HK-2 (cell line): ENCODE data around the gene SGCD.

Experiments
- DNase-seq: peaks from one replicate; pipeline ENCODE4 v3.0.0-alpha.2; 2018; ENCODE audit not compliant: unreplicated experiment

The SGCD gene

DNA sequence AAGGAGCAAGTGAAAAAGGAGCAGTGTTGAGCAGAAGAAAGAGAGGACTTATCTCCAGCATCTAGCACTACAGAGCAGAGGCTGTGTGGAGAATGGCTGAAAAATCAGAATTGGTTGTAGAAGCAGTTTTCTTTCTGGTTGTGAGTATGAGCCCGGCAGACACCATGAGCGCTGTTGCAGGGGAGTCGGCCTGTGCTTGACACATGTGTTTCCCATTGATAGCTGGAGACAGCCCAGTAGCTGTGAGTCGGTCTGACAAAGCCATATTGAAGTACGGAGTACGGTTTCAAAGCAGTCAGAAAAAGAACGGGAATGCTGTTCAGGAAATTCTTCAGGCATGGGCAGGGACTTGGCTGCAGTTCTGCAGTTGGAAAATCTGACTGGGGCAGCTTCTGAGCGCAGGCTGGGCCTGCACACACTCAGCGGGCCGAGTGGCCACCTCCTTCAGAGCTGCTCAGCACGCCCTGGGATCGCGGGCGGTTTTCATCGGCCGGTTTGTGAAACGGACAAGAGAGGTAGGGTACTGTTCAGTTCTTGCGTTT, at the start of gene SGCD:
Gene SGCD, plus strand, starts transcription at position 447 of the 542 bp plus-strand sequence.
- DNase-seq, result no peak

DNA sequence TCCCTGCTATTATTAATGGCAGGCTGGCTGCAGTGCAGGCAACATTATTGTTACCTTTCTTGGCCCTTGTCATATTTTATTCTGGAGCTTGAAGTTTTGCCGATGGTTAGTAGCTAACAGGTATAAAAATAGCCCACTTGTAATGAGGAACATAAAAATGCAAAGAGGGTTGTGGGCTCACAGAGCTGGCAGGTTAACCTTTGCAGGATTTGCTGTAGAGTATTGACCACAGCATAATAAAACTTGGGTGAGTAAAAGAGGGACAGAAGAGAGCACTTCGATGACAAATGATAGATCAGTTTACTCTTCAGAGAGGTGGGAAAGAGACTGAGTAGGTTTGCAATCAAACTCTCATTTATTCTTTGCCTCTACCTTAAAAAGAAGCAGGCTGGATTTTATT, 49.7 kb upstream of the SGCD start:
- no peak for DNase-seq

DNA sequence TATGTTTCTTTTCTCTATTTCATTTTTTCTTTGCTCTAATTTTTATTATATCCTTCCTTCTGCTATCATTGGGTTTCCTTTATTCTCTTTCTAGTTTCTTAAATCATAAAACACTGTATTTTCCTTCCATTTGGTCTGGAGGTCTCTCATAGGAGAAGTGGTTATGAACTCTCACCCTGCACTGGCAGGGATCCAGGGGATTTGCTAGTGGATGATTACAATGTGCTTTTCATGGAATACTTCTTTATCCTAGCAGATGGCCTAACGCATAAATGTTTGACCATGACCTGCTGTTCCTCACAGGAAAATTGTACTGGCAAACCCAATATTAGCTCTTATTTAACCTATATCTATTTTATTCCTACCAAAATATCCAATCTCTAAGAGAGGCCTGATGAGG, 31.5 kb upstream of the SGCD start:
- no peak for DNase-seq

DNA sequence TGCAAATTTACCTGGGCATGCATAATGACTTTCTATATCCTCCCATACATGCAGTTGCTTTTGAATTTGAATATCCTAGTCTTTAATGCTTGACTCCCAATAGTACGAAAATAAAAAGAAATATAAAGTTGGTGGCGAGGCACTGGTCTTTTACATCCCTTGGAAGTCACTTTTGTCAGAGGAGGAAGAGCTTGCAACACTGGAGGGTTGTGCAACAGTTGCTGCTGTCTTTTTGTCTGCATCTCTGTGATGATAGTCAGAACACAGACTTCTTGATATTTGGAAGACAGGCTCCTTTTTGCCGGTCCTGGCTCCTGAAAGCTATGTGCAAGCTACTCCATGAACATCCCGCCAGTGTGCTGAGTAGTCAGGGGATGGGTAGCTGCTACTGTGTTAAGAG, 16.8 kb upstream of the SGCD start:
- DNase-seq, result no peak

DNA sequence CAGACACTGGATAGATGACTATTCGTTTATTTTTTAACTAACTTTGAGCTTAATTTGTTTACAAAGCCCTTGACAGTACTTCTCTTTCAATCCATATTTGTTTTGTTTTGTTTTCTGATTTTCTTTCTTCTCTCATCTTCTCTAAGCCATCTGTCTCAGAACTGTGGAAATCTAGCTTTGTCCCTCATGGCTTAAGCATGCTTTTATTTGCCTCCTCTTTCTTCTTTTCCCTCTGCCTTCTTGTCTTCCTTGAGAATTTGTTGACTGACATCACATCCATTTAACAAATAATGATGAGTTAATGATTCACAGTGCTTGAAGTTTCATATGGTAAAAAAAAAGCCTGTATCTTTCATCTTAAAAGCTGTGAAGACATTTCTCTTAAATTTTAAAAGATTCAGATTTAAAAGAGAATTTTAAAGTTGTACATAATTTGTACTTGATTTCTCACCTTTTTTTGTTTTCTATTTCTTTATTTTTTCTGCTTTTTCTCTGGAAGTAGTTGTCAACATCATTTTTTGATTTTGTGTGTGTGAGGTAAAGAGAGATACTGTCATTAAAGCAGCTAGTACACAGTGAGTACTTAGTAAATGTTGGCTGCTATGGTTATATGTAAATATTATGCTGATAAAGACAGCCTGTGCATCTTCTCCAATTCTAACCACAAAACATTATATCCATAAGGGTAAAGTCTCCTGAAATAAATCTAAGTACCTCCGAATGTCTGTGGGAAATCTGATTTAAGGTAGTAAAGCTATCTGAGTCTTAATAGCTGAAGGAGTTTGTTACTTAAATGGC, 13.9 kb upstream of the SGCD start:
- DNase-seq, result no peak

DNA sequence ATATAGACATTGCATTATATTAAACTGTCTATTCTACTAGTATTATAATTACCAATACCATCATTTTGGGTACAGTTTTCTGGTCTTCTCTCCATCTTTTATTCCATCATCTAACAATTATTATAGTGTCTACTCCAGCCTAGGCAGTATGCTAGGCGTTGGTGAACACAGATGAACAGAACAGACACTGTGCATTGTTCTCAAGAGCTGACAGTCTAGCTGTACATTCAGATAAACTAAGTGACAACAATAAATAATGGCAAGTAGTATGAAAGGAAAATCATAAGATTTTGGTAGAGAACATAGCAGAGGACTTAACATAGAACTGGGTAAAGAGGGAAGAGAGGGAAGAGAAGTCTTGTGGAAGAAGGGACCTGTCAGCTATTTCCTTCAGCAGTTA, 12.5 kb upstream of the SGCD start:
- no peak for DNase-seq

DNA sequence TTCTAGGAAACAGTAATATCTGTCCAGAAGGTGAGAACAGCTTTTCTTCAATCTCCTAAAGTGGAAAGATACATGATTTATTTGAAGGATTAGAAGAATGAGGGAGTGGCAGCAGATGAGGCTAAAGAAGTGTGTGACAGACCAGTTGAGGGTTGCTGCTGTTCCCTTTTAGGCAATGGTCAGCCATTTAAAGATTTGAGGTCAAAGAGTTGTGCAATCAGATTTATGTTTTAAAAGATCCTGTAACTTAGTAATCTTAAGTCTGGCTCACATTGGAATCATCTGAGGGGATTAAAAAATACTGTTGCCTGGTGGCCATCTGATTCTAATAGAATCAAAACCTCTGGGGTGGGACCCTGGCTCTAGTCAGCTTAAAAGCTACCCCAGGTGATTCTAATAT, 4.3 kb upstream of the SGCD start:
- DNase-seq, result no peak

DNA sequence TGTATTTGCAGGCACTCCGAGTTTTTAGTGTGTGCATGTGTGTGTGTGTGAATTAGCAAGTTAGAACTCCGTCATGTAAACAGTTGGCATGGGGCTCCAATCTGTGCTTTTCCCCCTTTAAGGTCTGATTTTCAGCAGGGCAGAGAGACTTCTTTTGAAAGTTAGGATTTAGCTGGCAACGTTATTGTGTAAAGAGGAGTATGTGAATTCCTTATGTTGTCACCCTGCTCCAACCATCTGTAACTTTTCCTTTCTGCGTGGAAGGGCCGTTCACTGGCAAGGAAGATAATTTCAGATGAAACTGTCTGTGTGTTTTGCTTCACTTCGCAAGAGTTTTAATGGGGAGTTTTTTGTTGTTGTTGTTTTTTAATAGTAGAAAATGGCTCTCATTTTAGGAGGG, 332 bp downstream of the SGCD start:
- no peak for DNase-seq

DNA sequence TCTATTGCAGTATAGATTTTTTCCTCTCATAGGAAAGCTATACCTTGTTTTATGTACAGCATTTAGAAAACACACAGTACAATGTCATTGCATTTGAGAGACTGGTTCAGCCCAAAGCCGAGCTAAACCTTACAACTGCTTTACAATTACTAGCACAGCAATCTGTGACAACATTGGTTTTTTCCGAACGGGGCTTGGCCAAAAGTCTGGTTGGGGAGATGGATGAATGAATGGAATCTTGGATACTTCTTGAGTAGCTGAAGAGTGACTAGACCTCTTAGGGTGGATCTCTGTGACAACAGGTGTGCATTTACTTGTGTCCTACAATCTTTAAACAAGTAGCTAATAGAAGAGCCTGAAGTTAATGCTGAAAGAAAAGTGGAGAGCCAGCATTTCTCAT, 1.2 kb downstream of the SGCD start:
- DNase-seq, result no peak

DNA sequence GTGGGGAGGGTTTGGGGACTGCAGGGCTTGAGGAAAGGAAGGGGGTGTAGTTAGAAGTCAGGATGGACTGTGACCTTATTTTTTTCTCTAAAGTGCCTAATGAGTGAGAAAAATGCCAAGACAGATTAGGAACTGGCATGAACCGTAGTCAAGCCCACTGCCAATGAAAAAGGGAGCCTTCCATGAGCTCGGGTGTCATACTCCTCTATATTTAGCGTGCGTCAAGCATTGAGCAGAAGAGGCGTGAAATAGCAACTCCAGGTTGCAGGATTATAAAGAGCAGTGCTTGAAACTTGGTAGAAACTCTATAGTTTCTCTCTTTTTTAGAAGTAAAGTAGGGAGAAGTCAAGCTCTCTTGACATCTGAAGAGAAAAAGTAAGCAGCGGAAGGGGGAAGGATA, 1.8 kb downstream of the SGCD start:
- no peak for DNase-seq

DNA sequence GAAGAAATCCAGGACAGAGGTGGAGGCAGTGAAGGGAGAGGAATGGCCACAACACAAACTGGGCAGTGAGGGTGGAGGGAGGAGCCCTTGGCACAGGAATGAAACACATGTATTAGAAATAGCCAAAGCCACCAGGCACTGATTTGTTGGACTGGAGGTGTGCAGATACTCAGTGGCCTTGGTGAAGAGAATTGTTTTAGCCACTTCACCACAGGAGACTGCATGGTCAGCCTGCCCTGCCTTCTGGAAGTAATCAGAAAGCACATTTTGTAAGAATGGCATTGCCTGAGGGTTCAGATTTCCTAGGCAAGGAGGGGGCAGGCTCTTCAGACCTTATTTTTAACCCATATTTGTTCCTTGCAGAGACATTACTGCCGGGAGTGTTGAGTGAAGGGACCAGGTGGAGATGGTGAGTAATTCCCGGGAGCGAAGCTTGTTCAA, 2.2 kb downstream of the SGCD start:
- no peak for DNase-seq

DNA sequence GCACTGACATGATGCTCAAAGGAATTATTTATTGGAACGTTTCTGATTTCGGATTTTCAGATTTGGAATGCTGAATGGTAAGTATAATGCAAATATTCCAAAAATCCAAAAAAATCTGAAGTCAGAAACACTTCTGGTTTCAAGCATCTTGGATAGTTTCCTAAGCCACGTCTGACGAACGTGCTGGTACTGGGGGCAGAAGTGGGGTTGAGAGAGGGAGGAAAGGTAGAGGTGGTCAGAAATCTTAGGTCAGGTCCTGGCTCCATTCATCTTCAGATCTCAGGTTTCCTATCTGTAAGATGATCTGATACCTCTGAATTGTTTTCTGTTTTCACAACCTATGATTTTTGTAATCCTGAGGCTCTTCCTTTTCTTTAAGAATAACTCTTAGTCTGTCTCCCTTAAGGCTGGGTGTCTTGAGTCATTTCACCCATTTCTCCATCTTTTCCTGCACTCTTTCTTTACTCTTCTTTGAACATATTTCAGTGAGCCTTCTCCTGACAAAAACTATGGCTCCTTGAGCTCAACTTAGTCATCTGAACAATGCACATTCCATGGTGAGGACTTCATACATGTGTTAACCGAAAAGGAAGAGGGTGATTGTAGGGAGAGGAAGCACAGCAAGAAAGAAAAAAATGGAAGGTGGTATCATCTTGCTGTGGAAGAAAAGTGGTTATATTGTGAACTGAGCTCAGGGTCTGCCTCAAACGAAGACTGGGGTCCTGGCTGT, 3.3 kb downstream of the SGCD start:
- no peak for DNase-seq

DNA sequence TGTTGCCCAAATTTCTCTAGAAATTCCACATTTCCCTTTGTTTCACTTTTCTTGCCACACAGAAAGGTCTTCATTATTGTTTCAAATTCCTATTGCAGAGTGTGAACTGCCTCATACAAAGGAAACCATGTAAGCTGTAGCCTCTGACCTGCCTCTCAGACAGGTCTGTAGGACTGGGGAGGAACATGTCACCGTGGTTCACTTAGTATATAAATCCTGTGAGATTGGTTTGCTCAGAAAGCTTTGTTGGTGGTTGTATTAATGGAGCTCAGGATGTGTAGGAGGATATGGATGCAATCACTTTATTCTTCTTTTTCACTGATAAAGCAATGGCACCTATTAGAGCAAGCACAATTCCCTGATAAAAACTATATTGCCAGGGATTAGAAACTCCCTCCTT, 4.2 kb downstream of the SGCD start:
- no peak for DNase-seq

DNA sequence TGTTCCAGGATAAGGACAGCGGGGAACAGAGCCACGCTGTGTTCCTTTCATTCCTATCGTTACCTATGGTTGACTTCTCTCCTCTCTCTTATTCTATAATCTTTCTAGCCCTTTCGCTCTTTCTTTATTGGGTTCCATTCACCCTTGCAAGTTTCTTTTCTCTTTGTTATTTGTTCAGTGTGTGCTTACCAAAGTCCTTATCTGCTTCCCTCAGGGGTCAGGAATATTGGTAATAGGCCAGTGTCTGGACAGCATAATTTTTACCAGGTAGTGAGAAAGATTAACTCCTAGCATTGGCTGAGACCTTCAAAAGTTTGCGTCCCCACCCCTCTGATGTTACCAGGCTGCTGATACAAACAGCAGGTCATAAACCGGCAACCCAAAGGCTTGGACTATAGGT, 4.9 kb downstream of the SGCD start:
- no peak for DNase-seq

DNA sequence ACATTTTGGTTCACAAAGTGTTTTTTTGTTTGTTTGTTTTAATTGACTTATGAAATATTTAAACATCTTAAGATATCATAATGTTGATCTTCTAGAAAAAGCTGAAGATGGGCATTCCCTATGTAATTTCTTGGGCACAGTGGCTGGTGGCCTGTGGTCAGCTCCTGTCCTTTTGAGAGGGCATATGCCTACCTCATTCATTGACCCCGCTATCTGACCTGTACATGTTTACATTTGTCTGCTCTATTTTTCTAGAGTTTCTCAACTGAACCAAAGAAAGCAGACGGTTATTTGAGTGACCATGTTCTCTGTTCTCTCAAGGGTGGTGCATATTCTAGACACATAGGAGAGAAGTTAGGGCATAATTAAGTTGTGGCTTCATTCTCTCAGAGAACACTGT, 5.3 kb downstream of the SGCD start:
- DNase-seq, result no peak

DNA sequence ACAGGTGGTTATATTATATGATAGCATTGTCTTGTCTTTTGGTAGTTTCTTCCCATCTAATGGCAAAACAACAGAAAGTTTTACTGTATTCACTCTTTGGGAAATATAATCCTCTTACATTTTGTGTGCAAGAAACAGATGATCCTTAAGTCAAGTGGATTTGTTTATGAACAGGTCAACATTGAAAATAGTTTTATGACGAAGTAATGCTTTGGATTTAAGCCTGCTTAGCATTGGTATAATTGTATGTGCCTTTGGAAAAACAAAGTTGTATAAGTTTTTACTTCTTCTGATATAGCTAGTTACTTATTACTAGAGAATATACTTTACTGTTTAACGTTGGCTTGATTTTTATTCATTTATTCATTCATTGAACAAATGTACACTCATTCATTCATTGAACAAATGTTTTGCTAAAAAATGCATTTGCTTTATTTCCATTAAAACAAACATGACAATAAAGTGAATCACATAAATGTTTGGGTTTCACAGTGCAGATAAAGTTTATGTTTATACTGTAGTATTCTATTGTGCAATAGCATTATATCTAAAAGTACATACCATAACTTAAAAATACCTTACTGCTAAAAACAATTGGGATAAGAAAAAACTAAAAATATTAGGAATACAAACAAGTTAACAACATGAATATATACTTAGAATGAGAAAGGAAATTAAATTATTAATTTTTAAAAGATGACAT, 12.3 kb downstream of the SGCD start:
- no peak for DNase-seq

DNA sequence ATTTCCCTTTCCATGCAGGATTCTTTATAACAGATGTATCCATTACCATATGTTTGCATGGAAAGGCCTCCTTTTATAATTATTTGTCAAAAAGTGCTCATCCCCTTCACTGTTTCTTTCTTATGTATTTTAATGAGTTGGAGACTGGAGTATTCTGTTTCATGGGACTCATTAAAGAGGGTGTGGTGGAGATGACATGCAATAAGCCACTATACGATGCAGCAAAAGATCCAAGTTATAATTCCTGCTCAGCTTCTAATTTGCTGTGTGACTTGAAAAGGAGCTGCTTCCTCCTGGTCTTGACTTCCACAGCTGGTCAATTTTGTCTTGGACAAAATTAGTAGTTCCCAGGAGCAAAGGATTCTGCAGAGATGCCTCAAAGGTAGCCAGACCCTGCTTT, 13.9 kb downstream of the SGCD start:
- DNase-seq, result no peak

DNA sequence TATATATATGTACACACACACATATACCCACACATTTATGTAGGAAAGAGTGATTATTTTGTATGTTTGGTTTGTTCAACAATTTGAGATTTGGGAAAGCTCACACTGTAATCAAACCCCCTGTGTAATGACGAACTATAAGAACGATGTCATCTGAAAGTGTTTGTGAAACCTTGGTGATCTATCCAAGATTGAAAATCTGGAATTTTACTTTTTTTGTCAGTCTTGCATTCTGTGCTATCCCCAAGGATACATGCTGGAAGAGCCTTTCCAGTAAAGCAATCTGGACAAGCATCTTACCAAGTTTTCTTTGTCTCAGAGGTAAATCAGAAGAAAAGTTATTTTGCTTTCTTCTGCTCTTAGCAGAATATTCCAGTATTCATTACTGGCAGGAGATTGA, 23.3 kb downstream of the SGCD start:
- no peak for DNase-seq

DNA sequence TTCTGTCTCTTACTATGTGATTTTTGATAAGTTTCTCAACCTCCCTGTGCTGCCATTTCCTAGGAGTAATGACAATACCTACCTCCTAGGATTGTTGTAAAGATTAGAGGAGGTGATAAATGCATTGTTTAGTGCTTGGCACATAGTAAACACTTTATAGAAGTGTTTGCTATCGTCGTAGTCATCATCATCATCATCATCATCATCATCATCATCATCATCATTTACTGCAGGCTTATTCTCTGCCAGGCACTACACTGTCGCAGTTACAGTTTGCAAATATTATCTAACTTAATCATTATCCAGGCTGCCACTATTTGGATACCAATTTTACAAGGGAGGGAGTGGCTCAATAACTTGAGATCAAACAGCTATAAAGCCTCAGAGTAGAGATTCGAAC, 24.5 kb downstream of the SGCD start:
- no peak for DNase-seq

DNA sequence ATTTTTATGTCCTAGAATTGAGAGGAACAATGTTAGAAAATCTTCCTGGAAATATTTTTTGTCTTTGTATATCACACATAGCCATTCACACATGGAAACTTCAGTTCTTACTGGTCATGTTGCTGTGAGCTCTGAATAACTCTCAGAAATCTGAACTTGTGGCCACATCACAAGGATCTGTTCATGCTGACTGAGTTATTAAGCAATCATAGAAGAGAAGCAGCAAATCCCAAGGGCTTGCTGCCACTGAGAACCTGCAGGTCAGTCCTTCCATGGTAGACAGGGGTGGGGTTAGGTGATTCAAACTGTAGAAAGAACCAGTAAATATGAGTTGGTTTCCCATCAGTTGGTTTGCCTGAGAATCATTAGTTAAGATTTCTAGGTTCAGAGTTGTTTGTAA, 27.6 kb downstream of the SGCD start:
- no peak for DNase-seq

DNA sequence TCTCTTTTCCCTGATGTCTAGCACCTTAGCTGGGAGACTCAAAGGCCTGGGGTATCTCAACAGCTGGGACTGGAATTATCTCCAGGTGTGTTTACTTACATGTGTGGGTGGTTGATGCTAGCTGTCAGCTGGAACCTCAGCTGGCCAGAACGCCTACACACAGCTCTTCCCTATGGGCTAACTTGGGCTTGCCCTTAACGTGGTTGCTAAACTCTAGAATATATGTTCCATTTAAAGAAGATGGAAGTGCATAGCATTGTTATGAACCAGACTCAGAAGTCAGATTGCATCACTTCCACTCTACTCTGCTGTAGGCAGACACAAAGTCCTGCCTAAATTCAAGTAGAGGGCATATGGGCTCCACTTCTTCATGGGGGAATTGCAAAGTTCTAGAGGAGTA, 29.3 kb downstream of the SGCD start:
- DNase-seq, result no peak

DNA sequence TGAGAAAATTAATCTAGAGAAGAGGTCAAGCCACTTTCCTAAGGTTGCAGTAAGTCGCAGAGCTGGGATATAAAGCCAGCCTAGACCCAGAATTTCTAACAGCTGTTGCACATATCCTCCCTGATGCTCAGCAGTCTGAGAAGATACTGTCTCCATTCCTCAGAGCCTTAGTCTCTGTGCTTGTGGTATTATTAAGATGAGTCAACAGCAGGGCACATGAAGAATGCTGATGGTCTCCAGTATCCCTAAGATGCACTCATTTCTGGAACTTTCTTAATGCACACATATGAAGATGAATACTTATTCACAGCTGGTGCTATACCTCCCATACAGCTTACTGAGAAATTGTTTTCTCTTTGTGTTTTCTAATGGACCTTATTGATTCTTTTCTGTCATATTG, 32.5 kb downstream of the SGCD start:
- no peak for DNase-seq
